ENCODE measurements around the gene COG4. TPM values are rescaled to one million over a fixed set of nuclear protein-coding genes. Genes with fewer than 3 reads are reported as not detected.

COG4 gene
- total RNA-seq, 2 experiments from 2014 or later = 62.1 to 71.3 TPM

Other genes with a start within 250 kb of the COG4 start
- gene AARS1, start 234.0 kb downstream of the COG4 start, total RNA-seq = 100 to 1,000 TPM in 1 of 2 experiments, 10 to 100 TPM in 1; 98.5 to 103 TPM
- 10 to 100 TPM; 28.8 to 32.6 TPM for gene DDX19B, start 224.4 kb downstream of the COG4 start, total RNA-seq
- 10 to 100 TPM; 38.1 to 38.7 TPM for gene DDX19A, start 176.7 kb downstream of the COG4 start, total RNA-seq
- 10 to 100 TPM; 34.1 to 39.0 TPM for gene ST3GAL2, start 84.5 kb downstream of the COG4 start, total RNA-seq
- gene FCSK, start 69.0 kb downstream of the COG4 start, total RNA-seq = 10 to 100 TPM; 17.3 to 18.8 TPM
- gene SF3B3, start 262 bp upstream of the COG4 start, total RNA-seq = 100 to 1,000 TPM; 399 to 420 TPM
- gene IL34, start 123.0 kb upstream of the COG4 start, total RNA-seq = under 1 TPM; 0.13 to 0.42 TPM
- gene MTSS2, start 162.5 kb upstream of the COG4 start, total RNA-seq = 1 to 10 TPM; 5.7 to 6.0 TPM